Smooth muscle cell of the coronary artery (primary cell): ENCODE measurements around the gene NUP188. TPM values are rescaled to one million over a fixed set of nuclear protein-coding genes. Genes with fewer than 3 reads are reported as not detected.

Experiments used
- total RNA-seq: library from RNA; depleted of rRNA; stranded (reverse); fragments of >200 nt; gene quantifications from 2 replicates; pipeline ENCODE4 v1.2.3, GENCODE V29; 2014; ENCODE audit warnings: low replicate concordance

NUP188 gene, protein sequence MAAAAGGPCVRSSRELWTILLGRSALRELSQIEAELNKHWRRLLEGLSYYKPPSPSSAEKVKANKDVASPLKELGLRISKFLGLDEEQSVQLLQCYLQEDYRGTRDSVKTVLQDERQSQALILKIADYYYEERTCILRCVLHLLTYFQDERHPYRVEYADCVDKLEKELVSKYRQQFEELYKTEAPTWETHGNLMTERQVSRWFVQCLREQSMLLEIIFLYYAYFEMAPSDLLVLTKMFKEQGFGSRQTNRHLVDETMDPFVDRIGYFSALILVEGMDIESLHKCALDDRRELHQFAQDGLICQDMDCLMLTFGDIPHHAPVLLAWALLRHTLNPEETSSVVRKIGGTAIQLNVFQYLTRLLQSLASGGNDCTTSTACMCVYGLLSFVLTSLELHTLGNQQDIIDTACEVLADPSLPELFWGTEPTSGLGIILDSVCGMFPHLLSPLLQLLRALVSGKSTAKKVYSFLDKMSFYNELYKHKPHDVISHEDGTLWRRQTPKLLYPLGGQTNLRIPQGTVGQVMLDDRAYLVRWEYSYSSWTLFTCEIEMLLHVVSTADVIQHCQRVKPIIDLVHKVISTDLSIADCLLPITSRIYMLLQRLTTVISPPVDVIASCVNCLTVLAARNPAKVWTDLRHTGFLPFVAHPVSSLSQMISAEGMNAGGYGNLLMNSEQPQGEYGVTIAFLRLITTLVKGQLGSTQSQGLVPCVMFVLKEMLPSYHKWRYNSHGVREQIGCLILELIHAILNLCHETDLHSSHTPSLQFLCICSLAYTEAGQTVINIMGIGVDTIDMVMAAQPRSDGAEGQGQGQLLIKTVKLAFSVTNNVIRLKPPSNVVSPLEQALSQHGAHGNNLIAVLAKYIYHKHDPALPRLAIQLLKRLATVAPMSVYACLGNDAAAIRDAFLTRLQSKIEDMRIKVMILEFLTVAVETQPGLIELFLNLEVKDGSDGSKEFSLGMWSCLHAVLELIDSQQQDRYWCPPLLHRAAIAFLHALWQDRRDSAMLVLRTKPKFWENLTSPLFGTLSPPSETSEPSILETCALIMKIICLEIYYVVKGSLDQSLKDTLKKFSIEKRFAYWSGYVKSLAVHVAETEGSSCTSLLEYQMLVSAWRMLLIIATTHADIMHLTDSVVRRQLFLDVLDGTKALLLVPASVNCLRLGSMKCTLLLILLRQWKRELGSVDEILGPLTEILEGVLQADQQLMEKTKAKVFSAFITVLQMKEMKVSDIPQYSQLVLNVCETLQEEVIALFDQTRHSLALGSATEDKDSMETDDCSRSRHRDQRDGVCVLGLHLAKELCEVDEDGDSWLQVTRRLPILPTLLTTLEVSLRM (N-terminal part only)
- 41.8 and 56.3 TPM in 2 replicates for total RNA-seq

DNA sequence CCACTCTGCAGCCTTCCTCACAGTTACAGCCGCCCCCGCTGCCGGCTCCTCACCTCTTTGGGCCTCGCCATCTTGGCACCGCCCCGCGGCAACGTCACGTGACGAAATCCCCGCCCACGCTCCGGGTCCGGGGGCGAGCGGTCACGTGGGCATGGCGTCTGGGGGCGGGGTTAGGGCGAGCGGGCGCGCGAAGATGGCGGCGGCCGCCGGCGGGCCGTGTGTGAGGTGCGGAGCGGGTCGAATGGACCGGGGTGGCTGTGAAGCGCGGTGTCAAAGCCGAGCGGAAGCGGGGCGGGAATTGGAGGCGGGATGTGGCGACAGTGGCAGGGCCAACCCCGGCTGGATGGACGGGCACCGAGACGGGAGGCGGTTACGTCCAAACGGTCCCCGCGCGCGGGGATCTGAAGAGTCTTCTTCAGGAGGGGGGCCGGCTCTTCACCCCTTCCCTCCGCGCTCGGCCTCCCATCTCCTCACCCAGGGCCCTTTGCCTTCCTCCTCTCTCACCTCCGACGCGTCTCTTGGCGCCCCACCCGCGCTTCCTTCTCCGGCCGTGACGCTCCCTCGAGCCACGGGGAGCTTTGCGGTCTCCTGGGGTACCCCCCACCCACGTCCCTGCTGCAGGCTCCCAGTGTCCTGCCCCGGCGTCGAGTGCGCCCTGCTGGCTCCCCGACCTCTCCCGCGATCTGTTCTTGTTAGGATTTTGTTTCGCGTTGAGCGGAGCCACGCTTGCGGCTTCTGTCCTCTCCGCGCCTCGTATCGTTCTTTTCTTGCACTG, at the start of gene NUP188, which contains the start of gene DOLK:
Gene NUP188, plus strand, starts transcription at position 173 of the 775 bp plus-strand sequence. Its CDS starts 21 bp downstream, at position 194.
Gene DOLK, minus strand, starts transcription at position 77 of the 775 bp plus-strand sequence. CDS start 300 bp downstream, outside the sequence.

DNA sequence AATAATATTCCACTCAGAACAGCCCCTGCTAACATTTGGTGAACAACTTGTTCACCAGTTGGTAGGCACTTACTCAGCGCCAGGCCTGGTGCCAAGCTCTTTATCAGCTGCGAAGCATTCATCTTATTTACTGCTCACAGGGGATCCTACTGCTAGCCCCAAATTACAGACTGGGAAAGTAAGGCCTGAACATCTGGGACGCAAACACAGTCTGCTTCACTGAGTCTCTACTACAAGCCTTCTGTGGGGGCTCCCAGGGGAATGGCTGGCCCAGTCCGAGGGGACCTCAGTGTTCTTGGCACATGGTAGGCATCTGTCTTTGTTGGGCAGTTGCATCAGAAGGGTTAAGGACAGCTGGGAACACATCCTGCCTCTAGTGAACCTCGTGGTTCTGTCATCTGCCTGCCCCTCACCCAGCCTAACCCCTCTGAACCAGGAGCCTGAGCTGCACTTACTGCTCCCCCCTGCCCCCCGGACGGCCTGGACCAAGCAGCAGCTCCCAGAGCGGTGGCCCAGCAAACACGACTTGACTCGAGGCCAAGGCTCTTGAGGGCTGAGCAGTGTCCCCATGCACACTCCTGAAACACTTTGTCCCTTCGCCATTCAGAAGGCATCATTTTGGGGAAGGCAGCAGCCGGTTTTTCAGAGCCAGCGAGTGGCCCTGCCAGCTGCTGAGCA, 27.0 kb upstream of the NUP188 start, which contains the start of gene PHYHD1:
Gene PHYHD1, plus strand, starts transcription at position 602 of the 678 bp plus-strand sequence. CDS start 1,342 bp downstream, outside the sequence.

DNA sequence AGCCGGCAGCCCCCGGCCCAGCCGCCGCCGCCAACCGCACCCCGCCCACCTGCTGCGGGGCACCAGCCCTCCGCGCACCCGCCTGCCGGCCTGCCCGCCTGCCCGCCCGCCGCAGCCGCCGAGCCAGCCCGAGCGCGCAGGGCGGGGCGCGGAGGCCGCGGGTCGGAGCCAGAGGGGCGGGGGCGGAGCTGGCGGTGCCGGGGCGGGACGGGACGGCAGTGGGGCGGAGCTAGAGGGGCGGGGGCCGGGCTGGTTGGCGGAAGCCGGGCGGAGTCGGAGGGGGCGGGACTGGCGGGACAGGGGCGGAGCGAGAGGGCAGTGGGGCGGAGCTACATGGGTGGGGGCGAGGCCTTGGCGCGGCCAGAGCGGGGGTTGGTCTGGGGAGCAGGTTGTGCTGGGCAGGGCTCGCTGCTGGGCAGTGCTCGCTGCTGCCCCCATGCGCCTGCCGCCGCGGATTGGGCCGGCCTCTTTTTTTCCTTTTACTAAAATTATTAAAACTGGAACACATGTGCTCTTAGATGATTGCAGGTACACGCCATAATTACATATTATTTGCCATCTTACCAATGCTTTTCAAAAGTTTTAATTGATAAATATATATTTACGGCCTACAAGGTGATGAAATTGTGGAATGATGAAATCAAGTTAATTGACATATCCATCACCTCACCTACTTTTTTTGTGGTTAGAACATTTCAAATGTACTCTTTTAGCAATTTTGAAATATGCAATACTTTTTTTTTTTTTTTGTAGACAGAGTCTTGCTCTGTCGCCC, 80.9 kb downstream of the NUP188 start, which contains the start of gene SH3GLB2:
Gene SH3GLB2, minus strand, starts transcription at position 140 of the 775 bp plus-strand sequence. CDS start 177 bp downstream, outside the sequence.

GRCh38 chr9:129036241-129036922, 88.9 kb downstream of the NUP188 start, which contains the start of gene MIGA2:
Gene MIGA2, plus strand, starts transcription at chr9:129036626. Its CDS starts 3,969 bp downstream, at chr9:129040595.

Other genes starting within 250 kb of the NUP188 start
- 0.35 and 1.4 TPM in 2 replicates for gene PKN3, start 245.2 kb upstream of the NUP188 start, total RNA-seq
- 19.3 and 28.6 TPM in 2 replicates for gene ZDHHC12, start 223.6 kb upstream of the NUP188 start, total RNA-seq
- gene ZER1, start 175.8 kb upstream of the NUP188 start, total RNA-seq: 12.3 and 17.9 TPM in 2 replicates
- 8.4 and 9.2 TPM in 2 replicates for gene TBC1D13, start 160.4 kb upstream of the NUP188 start, total RNA-seq
- gene ENDOG, start 129.2 kb upstream of the NUP188 start, total RNA-seq: 16.0 and 25.9 TPM in 2 replicates
- 10.8 and 12.9 TPM in 2 replicates for gene SPOUT1, start 117.9 kb upstream of the NUP188 start, total RNA-seq
- 4.8 and 9.0 TPM in 2 replicates for gene KYAT1, start 65.7 kb upstream of the NUP188 start, total RNA-seq
- 38.6 and 39.5 TPM in 2 replicates for gene LRRC8A, start 65.6 kb upstream of the NUP188 start, total RNA-seq
- gene PHYHD1, start 26.7 kb upstream of the NUP188 start, total RNA-seq: 6.1 and 15.3 TPM in 2 replicates
- gene DOLK, start 96 bp upstream of the NUP188 start, total RNA-seq: 19.7 and 20.4 TPM in 2 replicates
- gene SH3GLB2, start 80.6 kb downstream of the NUP188 start, total RNA-seq: 22.0 and 31.5 TPM in 2 replicates
- gene MIGA2, start 88.9 kb downstream of the NUP188 start, total RNA-seq: 12.4 and 20.1 TPM in 2 replicates
- gene DOLPP1, start 133.4 kb downstream of the NUP188 start, total RNA-seq: 5.1 and 9.2 TPM in 2 replicates
- gene CRAT, start 163.1 kb downstream of the NUP188 start, total RNA-seq: 30.8 and 39.4 TPM in 2 replicates
- gene PTPA, start 163.7 kb downstream of the NUP188 start, total RNA-seq: 74.3 and 111 TPM in 2 replicates
- gene IER5L, start 230.6 kb downstream of the NUP188 start, total RNA-seq: 19.8 and 49.8 TPM in 2 replicates